ENCODE measurements around the gene PLXNA4.

PLXNA4 gene

GRCh38 chr7:132226046-132226956 lies 350.0 kb downstream of the PLXNA4 start:
- DNase-seq, result no peak

GRCh38 chr7:132225216-132226030 lies 350.8 kb downstream of the PLXNA4 start:
- no peak for DNase-seq

- DNase-seq, result no peak
Measured at GRCh38 chr7:132221356-132221755, 354.9 kb downstream of the PLXNA4 start.

GRCh38 chr7:132220060-132220459 lies 356.2 kb downstream of the PLXNA4 start:
- no peak for DNase-seq

- DNase-seq, result no peak
Measured at GRCh38 chr7:132218876-132219275, 357.4 kb downstream of the PLXNA4 start.

GRCh38 chr7:132216847-132217525 lies 359.3 kb downstream of the PLXNA4 start:
- DNase-seq, result no peak

- no peak for DNase-seq
Measured at GRCh38 chr7:132214452-132214851, 361.8 kb downstream of the PLXNA4 start.

- no peak for DNase-seq
Measured at GRCh38 chr7:132213583-132213982, 362.7 kb downstream of the PLXNA4 start.

GRCh38 chr7:132211971-132212370 lies 364.3 kb downstream of the PLXNA4 start:
- DNase-seq, result no peak

- no peak for DNase-seq
Measured at GRCh38 chr7:132210821-132211220, 365.4 kb downstream of the PLXNA4 start.

- no peak for DNase-seq
Measured at GRCh38 chr7:132207782-132208181, 368.5 kb downstream of the PLXNA4 start.

GRCh38 chr7:132207211-132207610 lies 369.1 kb downstream of the PLXNA4 start:
- no peak for DNase-seq

- DNase-seq, result no peak
Measured at GRCh38 chr7:132206594-132206993, 369.7 kb downstream of the PLXNA4 start.

- DNase-seq, result no peak
Measured at GRCh38 chr7:132205509-132205908, 370.8 kb downstream of the PLXNA4 start.

GRCh38 chr7:132203021-132203420 lies 373.2 kb downstream of the PLXNA4 start:
- no peak for DNase-seq

- DNase-seq, result no peak
Measured at GRCh38 chr7:132202541-132202940, 373.7 kb downstream of the PLXNA4 start.

GRCh38 chr7:132200141-132200540 lies 376.1 kb downstream of the PLXNA4 start:
- DNase-seq, result no peak

- DNase-seq, result no peak
Measured at GRCh38 chr7:132199626-132200025, 376.6 kb downstream of the PLXNA4 start.

GRCh38 chr7:132197772-132198171 lies 378.5 kb downstream of the PLXNA4 start:
- DNase-seq, result no peak

GRCh38 chr7:132193898-132194297 lies 382.4 kb downstream of the PLXNA4 start:
- no peak for DNase-seq

GRCh38 chr7:132192809-132193208 lies 383.5 kb downstream of the PLXNA4 start:
- DNase-seq, result no peak

GRCh38 chr7:132191418-132191817 lies 384.9 kb downstream of the PLXNA4 start:
- no peak for DNase-seq

GRCh38 chr7:132190683-132191082 lies 385.6 kb downstream of the PLXNA4 start:
- no peak for DNase-seq
